Mucosa of descending colon (tissue), 3 donors: ENCODE measurements around the gene RABIF. TPM values are rescaled to one million over a fixed set of nuclear protein-coding genes. Genes with fewer than 3 reads are reported as not detected.
A peak's percentile ranks its signal among the peaks of the same experiment; 100 is the strongest.

ENCODE experiments used
- ATAC-seq: fragments of 200-7000 bp; cut with Tn5 transposase; one replicate; pipeline ENCODE4 v1.9.1; 2020; ENCODE audit warnings: mild to moderate bottlenecking, moderate library complexity
- DNase-seq, 3 donors: peaks; one replicate each; pipeline ENCODE4 v3.0.0-alpha.2; 2020
- H3K36me3 ChIP-seq: fragments of 200-600 bp; one replicate; pipeline ENCODE4 v1.8.0; 2021; ENCODE audit warnings: low read depth, mild to moderate bottlenecking
- H3K4me1 ChIP-seq: fragments of 200-600 bp; one replicate; pipeline ENCODE4 v1.8.0; 2021; ENCODE audit warnings: low read depth, mild to moderate bottlenecking
- H3K4me3 ChIP-seq: fragments of 200-600 bp; one replicate; pipeline ENCODE4 v1.8.0; 2021; ENCODE audit warnings: mild to moderate bottlenecking
- H3K9me3 ChIP-seq: fragments of 200-600 bp; one replicate; pipeline ENCODE4 v1.8.0; 2021; ENCODE audit warnings: mild to moderate bottlenecking
- intact Hi-C, 2 donors: fragments of 100-400 bp; cut with DNase I in 1 of 2; cut with micrococcal nuclease in 1 of 2; formaldehyde crosslinking; loops; one replicate each; pipeline versions ENCODE4 v1.11.0 to v1.11.1; 2022; cut with DNase I, micrococcal nuclease
- total RNA-seq, 3 donors: library from RNA; stranded (reverse); fragmentation: NEBNext Ultra II Directional in 2 of 3; extraction: Animal tissue kit (Norgen Biotek cat#: 25700) in 2 of 3; gene quantifications; one replicate each; pipeline versions ENCODE4 v1.2.1 to v1.2.4, GENCODE V29; 2021 to 2023
- TF ChIP-seq, protein P1 (sequence below): fragments of 200-600 bp; IDR thresholded peaks from one replicate; pipeline ENCODE4 v1.8.0; 2022; ENCODE audit warnings: antibody characterized with exemption, mild to moderate bottlenecking
- donor health status: DM: no; HTN: no; CAD: no; lungs with moderate emphysema.
- donor health status: DM: no; HTN: no; CAD: no.
- donor health status: DM: no; HTN: yes; CAD: no.

The RABIF gene
- total RNA-seq, 3 donors from 2014 or later, result 11.7 to 14.7 (median 11.9) TPM

DNA sequence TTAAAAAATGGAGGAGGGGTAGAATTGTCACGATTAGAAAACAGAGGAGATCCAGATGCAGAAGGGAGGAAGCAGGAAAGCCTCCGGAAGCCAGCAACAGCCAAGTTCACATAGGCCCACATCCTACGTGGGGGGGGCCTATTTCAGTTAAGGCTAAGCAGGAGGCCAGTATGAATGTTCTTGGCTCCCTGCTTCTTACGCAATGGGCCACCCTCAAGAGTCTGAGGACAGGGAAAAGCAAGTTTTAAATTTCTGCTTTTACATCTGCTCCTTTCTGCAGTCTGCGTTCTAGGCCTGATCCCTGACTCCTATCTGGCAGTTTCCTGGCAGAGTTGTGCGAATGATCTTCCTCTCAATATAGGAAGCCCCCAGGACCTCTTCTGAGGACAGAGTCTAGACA is 30.6 kb downstream of the RABIF start:
- ATAC-seq (no peak), DNase-seq (no peak)
- no peak overlapping the region for H3K4me3 ChIP-seq
- peaks cover 36% of the 10 kb centered on the region for H3K4me1 ChIP-seq
- intact Hi-C loops, result no loop called here
- no peaks in the 10 kb centered on the region for H3K36me3 ChIP-seq
- TF ChIP-seq, protein P1, sequence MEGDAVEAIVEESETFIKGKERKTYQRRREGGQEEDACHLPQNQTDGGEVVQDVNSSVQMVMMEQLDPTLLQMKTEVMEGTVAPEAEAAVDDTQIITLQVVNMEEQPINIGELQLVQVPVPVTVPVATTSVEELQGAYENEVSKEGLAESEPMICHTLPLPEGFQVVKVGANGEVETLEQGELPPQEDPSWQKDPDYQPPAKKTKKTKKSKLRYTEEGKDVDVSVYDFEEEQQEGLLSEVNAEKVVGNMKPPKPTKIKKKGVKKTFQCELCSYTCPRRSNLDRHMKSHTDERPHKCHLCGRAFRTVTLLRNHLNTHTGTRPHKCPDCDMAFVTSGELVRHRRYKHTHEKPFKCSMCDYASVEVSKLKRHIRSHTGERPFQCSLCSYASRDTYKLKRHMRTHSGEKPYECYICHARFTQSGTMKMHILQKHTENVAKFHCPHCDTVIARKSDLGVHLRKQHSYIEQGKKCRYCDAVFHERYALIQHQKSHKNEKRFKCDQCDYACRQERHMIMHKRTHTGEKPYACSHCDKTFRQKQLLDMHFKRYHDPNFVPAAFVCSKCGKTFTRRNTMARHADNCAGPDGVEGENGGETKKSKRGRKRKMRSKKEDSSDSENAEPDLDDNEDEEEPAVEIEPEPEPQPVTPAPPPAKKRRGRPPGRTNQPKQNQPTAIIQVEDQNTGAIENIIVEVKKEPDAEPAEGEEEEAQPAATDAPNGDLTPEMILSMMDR, result no peak
- no peaks in the 10 kb centered on the region for H3K9me3 ChIP-seq

DNA sequence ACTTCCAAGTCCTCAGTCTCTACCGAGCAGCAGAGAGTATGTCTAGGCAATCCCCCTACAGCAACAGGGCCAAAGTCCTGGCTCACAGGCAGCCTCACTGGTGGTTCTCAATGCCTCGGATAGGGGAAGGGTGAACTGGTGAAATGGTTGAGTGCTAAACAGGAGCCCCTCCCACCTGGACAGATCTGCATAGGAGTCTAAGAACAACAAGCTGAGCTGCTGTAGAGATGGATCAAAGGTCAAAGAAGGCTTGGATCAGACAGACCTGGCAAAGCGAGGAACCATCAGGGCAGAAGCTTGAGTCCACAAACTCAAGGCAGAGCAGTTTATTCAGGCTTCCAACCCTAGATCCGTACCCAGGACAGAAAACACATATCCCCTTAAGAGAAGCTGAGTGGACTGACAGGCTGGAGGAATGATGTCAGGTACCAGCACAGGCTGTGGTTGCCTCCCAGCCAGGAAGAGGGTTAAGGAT is 31.8 kb downstream of the RABIF start:
- ATAC-seq, result peak; percentile 12
- no peak overlapping the region for H3K4me3 ChIP-seq
- H3K36me3 ChIP-seq, result no peaks in the 10 kb centered on the region
- peak in 2 of 3 donors; percentile 55 to 70 for DNase-seq
- TF ChIP-seq, protein P1, result no peak
- intact Hi-C loops, result no loop called here
- peaks cover 33% of the 10 kb centered on the region for H3K4me1 ChIP-seq
- H3K9me3 ChIP-seq, result no peaks in the 10 kb centered on the region

DNA sequence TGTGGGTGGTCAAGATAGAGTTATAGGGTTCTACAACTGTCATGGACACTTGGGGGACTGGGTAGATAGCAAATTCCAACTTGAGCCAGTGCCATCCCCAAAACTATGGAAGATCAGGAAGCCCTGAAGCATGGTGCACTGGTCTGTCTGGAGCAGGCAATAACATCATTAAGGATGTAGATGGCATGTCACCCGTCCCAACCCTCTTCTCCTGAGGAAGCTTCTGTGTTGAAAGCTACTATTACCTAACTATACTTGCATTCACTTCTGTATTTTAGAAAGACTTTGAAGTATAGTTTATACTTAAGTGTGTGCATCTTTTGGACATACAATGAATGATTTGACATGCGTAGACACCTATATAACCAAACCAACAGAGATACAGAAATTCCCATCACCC is 32.9 kb downstream of the RABIF start:
- intact Hi-C loops, result no loop called here

DNA sequence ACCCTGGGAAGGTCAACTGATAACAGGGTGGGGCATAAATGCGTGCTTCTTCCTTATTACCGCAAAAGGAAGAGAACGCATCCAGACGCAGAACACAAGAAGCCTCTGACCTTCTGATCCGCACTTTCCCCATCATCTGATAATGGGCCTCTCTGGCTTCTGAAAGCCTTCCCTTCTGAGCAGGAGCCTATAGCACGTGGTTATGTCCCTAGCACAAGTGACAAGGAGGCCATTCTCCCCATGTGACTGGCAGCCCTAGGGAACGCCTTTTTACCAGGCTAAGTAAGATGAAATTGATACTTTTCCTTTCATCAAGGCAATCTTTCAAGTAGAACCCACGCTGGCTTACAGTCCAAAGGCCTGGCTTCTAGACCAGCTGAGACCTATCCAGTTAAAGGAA is 34.2 kb downstream of the RABIF start:
- Histone ChIP-seq H3K4me1 (peaks cover 21% of the 10 kb centered on the region), H3K9me3 (no peaks in the 10 kb centered on the region), H3K4me3 (no peak overlapping the region), H3K36me3 (no peaks in the 10 kb centered on the region)
- TF ChIP-seq, protein P1, result no peak
- intact Hi-C loops, result no loop called here
- no peak for DNase-seq
- ATAC-seq, result no peak

More for the DNA sequence above, 32.9 kb downstream of the RABIF start:
- H3K9me3 ChIP-seq, result no peaks in the 10 kb centered on the region
- H3K4me3 ChIP-seq, result no peak overlapping the region
- TF ChIP-seq, protein P1, result no peak
- H3K36me3 ChIP-seq, result no peaks in the 10 kb centered on the region
- DNase-seq (no peak), ATAC-seq (no peak)
- H3K4me1 ChIP-seq, result peaks cover 28% of the 10 kb centered on the region

DNA sequence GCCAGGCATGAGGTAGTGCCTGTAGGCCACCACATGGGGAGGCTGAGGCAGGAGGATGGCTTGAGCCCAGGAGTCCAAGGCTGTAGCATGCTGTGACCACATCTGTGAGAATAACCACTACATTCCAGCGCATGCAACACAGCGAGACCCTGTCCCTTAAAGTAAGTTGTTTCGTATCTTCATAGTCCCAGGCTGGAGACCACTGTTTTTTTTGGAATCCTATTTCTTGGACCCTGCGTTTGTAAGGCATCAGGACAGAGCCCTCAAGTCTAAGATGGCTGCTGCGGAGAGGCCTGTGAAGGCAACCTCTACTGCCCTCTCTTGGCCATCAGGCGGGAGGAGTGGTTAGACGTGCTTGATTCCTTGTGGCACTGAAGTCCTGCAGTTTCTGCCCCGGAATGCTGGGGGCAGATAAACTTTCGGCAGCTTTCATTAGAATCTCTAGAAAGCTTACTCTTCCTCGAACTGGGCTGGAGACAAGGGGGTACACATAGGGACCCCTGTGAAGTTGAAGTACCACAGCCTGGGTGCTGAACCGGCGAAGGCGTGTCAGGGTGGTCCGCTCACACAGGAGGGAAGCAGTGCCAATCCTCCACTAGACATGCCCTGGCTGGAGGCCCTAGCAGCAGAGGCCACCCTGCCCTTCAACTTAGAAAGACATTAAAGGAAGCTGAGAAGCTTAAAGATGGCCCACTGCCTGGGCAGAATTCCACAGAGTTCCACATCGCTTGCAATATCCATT is 36.6 kb downstream of the RABIF start:
- Histone ChIP-seq H3K9me3 (no peaks in the 10 kb centered on the region), H3K4me3 (no peak overlapping the region), H3K4me1 (peaks cover 4% of the 10 kb centered on the region), H3K36me3 (no peaks in the 10 kb centered on the region)
- ATAC-seq (peak; percentile 79), DNase-seq (peak in 2 of 3 donors; percentile 51 to 59)
- TF ChIP-seq, protein P1, result no peak
- intact Hi-C loops, result no loop called here
